Heart left ventricle (tissue), 13 donors: Measurements from ENCODE around the gene USP6NL.

Source experiments
- POLR2A ChIP-seq, 2 donors: fragments of 450-650 bp; IDR thresholded peaks; one replicate each; pipeline ENCODE4 v1.6.1; 2017; ENCODE audit warnings: antibody characterized with exemption in 2 of 2, mild to moderate bottlenecking in 2 of 2, moderate library complexity in 2 of 2
- TF ChIP-seq, protein P1 (sequence below), 12 donors: fragments of 200-600 bp; sonication (generic) in 4 of 12; IDR thresholded peaks; one replicate each; pipeline versions ENCODE4 v1.5.0 to v1.8.0; 2018 to 2022; ENCODE audit warnings: antibody characterized with exemption in 12 of 12, mild to moderate bottlenecking in 5 of 12
- donor health status: ischemic (EF 13 %, LVEDD 7.1; RV severe dilation, severe dysfunction).
- donor health status: DM: no; HTN: yes; CAD: no.
- donor health status: DM: no; HTN: no; CAD: no.
- donor health status: ischemic (EF 25% LVEDD 6.9; RV normal size, moderate dysfunction).
- donor health status: ischemic (EF 25% LVEDD 5.7; RV mildly dilated, moderate dysfunction).
- donor health status: ischemic (EF 35%, LVEDD 5.7; RV mildly dilated, moderate dysfunction).
- donor health status: nonischemic (EF 11% LVEDD 7.7; RV severe dilation, severe dysfunction).
- donor health status: DM: yes; HTN: yes; CAD: no.
- donor health status: PGD.
- donor health status: ischemic (EF 29% LVEDD 5.4; RV normal size, mild dysfunction).
- donor health status: nonischemic (EF 23%, LVEDD 6.1; RV moderate dilation, normal function).

DNA sequence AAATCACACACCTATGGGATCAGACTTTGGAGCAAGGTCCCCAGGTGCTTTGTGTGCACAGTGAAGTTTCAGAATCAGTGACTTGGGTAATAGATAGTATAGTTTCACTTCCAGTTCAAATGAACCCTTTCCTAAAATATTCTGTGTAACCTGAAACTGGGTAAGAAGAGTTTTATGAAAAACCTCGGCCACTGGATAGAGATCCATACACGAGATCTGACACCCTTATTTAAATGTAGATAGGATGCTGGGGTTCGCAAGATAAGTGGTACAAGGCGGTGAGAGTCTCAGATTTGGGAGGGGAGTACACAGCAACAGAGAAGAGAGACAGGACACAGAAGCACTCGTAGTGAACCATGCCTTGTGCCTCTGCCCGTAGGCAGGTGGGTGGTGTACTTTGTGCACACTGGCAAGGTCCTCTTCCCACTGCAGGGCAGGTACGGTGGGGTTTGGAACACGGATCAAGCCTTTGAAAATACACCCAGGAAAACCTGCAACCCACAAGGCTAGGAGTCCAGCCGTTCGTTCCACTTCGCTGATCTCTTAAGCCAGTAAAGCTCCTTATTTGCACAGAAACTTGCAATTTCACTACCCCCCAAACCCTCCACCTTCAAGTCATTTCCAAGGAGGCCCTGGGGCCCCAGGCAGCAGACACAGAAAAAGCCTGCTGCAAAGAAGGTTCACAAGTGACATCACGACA, 162.8 kb downstream of the USP6NL start:
- TF ChIP-seq, protein P1, sequence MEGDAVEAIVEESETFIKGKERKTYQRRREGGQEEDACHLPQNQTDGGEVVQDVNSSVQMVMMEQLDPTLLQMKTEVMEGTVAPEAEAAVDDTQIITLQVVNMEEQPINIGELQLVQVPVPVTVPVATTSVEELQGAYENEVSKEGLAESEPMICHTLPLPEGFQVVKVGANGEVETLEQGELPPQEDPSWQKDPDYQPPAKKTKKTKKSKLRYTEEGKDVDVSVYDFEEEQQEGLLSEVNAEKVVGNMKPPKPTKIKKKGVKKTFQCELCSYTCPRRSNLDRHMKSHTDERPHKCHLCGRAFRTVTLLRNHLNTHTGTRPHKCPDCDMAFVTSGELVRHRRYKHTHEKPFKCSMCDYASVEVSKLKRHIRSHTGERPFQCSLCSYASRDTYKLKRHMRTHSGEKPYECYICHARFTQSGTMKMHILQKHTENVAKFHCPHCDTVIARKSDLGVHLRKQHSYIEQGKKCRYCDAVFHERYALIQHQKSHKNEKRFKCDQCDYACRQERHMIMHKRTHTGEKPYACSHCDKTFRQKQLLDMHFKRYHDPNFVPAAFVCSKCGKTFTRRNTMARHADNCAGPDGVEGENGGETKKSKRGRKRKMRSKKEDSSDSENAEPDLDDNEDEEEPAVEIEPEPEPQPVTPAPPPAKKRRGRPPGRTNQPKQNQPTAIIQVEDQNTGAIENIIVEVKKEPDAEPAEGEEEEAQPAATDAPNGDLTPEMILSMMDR (IDR thresholded peaks at IDR 0.05), result no peak
- TF ChIP-seq POLR2A (IDR thresholded peaks at IDR 0.05), result no peak
